GM18907 (cell line): Measurements from ENCODE around the gene TPBG.

Experiments
- ATAC-seq: cut with Tn5 transposase; IDR thresholded peaks from one replicate; pipeline ENCODE4 v1.9.1; 2021; ENCODE audit warnings: mild to moderate bottlenecking, moderate library complexity; ENCODE audit not compliant: unreplicated experiment

The TPBG gene, protein sequence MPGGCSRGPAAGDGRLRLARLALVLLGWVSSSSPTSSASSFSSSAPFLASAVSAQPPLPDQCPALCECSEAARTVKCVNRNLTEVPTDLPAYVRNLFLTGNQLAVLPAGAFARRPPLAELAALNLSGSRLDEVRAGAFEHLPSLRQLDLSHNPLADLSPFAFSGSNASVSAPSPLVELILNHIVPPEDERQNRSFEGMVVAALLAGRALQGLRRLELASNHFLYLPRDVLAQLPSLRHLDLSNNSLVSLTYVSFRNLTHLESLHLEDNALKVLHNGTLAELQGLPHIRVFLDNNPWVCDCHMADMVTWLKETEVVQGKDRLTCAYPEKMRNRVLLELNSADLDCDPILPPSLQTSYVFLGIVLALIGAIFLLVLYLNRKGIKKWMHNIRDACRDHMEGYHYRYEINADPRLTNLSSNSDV

GRCh38 chr6:82363428-82364086 is at the start of gene TPBG:
Gene TPBG (plus strand): TSS chr6:82363817. CDS start chr6:82364962, 1,145 bp downstream.
- ATAC-seq, result peak; percentile 44

DNA sequence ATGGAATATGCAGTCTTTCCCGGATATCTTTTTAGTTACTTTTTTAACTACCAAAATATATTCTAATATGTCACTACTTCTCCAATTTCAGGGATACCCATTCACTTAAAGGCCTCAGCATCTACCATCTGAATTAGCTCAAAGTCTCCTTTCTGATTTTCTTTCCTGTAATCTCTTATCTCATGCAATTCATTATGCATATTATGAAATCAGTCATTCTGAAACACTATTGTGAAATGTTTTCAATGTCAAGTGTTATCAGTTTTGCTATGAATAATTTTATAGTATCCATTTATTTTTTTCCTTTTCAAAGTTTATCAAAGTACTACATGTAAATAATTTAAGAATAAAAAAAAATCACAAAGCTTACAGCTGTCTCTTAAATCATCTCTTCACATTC is 41.2 kb upstream of the TPBG start:
- ATAC-seq, result no peak

DNA sequence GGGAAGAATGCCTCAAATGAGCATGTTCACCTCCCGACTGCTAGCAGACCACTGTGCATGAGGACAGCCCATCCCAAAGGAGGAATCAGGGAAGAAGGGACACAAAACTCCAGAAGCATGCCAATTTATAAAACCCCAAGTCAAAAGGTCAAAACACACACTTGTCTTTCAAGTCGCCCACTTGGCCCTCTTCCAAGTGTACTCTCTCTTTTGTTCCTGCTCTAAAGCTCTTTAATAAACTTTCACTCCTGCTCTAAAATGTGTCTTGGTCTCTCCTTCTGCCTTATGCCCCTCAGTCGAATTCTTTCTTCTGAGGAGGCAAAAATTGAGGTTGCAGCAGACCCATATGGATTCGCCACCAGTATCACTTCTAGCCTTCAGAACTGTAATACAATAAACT is 33.9 kb upstream of the TPBG start:
- ATAC-seq, result no peak

DNA sequence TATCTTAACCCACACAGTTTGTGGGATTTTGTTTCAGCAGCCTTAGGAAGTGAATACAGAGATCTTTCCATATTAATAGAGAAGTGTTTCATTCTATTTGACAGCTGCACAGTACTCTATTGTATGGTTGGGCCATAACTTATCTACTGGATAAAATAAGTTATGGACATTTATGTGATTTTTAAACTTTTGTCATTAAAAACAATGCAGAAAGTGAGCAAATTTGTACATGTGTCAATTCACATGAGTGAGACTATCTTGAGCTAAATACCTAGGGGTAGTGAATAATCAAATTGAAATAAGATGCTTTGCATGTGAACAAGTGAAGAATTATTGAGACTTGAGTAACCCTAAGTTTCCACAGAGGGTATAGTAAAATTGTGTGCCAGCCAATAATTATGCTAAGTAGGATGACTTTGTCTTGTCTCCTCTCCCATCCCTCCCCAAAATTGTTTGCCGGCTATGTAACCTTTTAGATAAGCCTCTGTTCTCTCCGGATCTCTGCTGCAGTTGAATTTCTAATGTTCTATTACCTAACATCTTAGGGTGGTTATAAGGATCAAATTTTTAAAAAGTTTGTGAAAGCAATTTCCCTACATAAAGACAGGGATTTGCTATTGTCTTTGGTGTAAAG is 33.3 kb upstream of the TPBG start:
- ATAC-seq, result no peak

GRCh38 chr6:82331031-82331773 is 32.4 kb upstream of the TPBG start:
- no peak for ATAC-seq

GRCh38 chr6:82333781-82334180 is 29.8 kb upstream of the TPBG start:
- ATAC-seq, result no peak

- ATAC-seq, result no peak
Observed at GRCh38 chr6:82337688-82338257, 25.8 kb upstream of the TPBG start.

DNA sequence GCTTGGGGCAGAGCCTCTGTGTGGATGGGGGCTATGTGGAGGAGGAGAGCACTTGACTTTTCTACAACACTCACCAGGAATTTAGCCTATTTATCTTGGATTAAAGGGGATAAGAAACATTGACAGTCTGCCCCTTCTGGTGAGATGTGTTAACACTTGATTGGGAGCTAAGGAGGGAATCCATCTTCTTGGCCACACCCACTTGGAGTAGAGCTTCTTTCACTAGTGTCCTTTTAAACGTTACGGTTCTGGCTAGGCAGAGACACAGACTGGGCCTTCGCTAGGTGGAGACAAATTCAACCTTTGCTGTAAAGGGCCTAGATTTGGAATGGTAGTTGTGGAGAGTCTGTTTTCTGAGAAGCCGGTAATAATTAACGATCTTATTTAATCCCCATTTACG is 15.5 kb upstream of the TPBG start:
- no peak for ATAC-seq

- no peak for ATAC-seq
Observed at GRCh38 chr6:82353848-82354247, 9.8 kb upstream of the TPBG start.

DNA sequence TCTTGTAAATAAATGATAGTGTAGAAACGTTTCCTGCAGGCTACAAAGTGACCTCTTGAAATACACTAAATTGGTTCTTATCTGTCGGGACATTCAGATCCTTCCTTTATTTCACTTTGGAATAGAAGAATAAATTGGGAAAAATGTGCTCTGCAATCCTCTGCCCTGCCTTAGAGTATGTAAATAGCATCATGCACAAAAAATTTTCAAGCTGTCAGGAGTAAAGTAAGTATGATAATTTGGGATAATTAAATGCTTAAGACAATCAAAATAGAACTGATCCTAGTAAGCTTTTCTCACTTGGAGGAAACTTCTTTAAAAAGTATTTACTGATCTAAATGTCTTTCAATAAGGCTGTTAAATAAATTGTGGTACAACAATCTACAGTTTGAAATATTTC is 3.1 kb upstream of the TPBG start:
- no peak for ATAC-seq

GRCh38 chr6:82361631-82362030 is 2.0 kb upstream of the TPBG start:
- no peak for ATAC-seq

DNA sequence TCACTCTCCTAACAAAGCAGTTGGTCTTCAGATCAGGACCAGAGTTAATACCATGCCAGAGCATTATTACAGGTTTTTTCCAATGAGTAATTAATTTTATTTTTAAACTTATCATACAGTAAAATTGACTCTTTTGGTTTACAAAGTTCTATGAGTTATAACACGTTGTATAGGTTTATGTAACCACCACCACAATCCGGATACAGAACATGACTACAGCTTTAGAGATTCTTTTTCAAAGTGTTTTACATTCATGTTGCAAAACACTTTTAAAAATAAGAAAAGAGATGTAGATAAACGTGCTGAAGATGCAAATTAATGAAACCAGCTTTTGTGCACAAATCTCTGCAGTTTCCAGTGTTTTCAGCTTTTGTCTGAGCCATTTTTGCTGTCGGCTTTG is 1.5 kb upstream of the TPBG start:
- no peak for ATAC-seq

DNA sequence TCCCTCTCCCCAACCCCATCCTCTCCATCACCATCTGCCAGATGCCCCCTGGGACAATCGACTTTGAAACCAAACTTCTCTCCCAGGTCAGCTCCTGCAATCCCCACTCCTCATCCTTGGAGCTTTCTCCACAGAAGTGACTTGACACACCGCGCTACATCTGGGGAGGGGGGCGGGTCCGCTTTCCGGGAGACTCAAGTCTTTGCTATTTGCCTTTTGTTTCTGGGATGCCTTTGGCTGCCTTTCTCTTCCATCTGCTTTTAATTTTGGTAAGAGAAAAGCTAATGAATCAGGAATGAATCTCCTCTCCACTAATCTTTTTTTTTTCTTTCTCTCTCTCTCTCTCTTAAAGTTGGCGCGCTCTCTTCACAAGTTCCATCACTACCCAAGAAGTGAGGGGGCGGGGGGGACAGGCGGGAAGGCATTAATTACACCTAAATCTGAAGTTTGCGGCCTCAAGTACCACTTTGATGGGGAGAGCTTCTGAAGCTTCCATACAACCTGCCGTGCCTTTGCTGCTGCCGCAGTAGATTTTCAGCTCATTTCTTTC is 664 bp upstream of the TPBG start:
- no peak for ATAC-seq

- ATAC-seq, result peak; percentile 51
Observed at GRCh38 chr6:82364087-82365015, 734 bp downstream of the TPBG start.

- ATAC-seq, result peak; percentile 35
Observed at GRCh38 chr6:82365016-82365795, 1.6 kb downstream of the TPBG start.

GRCh38 chr6:82367704-82368103 is 4.1 kb downstream of the TPBG start:
- ATAC-seq, result no peak

DNA sequence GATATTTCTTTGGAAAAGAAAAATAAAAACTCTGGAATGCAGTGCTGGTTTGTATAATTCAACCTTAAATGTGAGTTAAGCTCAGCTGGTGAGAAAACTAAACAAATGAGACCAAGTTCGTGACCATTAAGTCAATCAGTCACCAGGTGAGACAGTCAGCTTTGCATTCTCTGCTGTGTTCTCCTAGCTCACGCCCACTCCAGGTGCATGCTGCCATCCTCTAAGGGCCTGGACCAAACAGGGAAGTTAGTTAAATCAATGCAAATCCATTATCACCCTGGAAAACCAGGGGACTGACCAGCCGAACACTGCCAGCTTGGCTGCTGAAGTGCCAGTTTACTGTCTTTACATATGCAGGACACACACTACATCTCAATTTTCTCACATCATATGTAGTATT is 7.2 kb downstream of the TPBG start:
- ATAC-seq, result no peak

DNA sequence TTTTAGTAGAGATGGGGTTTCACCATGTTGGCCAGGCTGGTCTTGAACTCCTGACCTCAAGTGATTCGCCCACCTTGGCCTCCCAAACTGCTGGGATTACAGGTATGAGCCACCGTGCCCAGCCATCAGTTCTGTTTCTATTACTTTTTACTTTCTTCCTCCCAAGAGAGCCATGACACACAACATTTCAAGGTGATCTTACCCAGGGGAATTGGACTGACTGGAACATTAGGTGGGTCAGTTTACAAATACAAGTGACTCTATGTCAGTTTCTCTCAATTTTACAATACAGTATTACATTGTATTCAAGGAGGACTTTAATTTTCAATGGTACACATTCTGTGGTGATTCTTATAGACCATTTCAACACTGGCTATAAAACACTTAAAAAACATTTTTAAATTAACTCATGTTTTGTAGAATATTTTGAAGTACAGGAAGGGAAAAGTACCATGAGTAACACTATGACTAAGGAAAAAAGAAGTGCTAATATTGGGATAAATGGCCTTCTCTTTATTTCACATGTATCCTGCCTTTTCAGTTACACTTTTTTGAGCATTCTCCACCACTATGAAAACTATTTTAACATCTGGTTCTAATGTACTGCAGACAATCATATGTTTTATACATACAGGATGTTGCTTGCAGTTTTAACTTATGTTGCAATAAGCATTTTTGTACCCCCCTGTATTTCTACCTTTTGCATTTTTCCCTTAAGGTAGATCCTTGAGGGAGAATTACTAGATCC is 8.4 kb downstream of the TPBG start:
- no peak for ATAC-seq
